Transverse colon (tissue), 4 donors: ENCODE data around the gene IDNK. TPM values are rescaled to one million over a fixed set of nuclear protein-coding genes. Genes with fewer than 3 reads are reported as not detected.

Experiments
- DNase-seq: peaks from one replicate; pipeline ENCODE4 v3.0.0-alpha.2; 2019
- H3K27ac ChIP-seq, 4 donors: fragments of 200-600 bp; sonication (generic); 2 replicates each; pipeline ENCODE4 v1.5.1; 2016 to 2018; ENCODE audit warnings: inconsistent platforms in 4 of 4
- H3K27me3 ChIP-seq: fragments of 200-600 bp; sonication (generic); 2 replicates; pipeline ENCODE4 v1.5.1; 2017; ENCODE audit warnings: inconsistent platforms
- H3K36me3 ChIP-seq, 4 donors: fragments of 200-600 bp; sonication (generic); 2 replicates each; pipeline ENCODE4 v1.5.1; 2017 to 2019; ENCODE audit warnings: inconsistent platforms in 4 of 4
- H3K4me1 ChIP-seq, 4 donors: fragments of 200-600 bp; sonication (generic); 2 replicates each; pipeline ENCODE4 v1.5.1; 2017 to 2020; ENCODE audit warnings: inconsistent platforms in 4 of 4
- H3K4me3 ChIP-seq, 4 donors: fragments of 200-600 bp; sonication (generic); 1 replicate in 1 of 4; 2 replicates in 3 of 4; pipeline versions ENCODE4 v1.5.1 to v1.6.1; 2017 to 2019; ENCODE audit warnings: inconsistent platforms in 4 of 4
- H3K9me3 ChIP-seq, 2 donors: fragments of 200-600 bp; sonication (generic); 2 replicates each; pipeline ENCODE4 v1.5.1; 2017 to 2019; ENCODE audit warnings: inconsistent platforms in 2 of 2
- EP300 ChIP-seq: sonication (generic); formaldehyde crosslinking; IDR thresholded peaks from one replicate; pipeline ENCODE4 v1.6.1; 2017; ENCODE audit warnings: antibody characterized with exemption, low read depth
- POLR2A ChIP-seq: fragments of 450-650 bp; IDR thresholded peaks from one replicate; pipeline ENCODE4 v1.6.1; 2016; ENCODE audit warnings: antibody characterized with exemption, mild to moderate bottlenecking, moderate library complexity
- POLR2AphosphoS5 ChIP-seq, 3 donors: sonication (generic); formaldehyde crosslinking; IDR thresholded peaks; one replicate each; pipeline ENCODE4 v1.6.1; 2016; ENCODE audit warnings: antibody characterized with exemption in 3 of 3
- WGBS, 2 donors: methylation state at CpG; one replicate each; pipeline ENCODE4 v1.1.5; 2018; ENCODE audit warnings: low coverage in 1 of 2; 5-methylcytosine and 5-hydroxymethylcytosine counted together
- in situ Hi-C, 4 donors: fragments of 200-750 bp; cut with MboI; loops; one replicate each; pipeline versions ENCODE4 v1.15.0 to v1.15.1; 2017; ENCODE audit warnings: low sequenced_read_pairs in 3 of 4, low pct_ligation_motif_present in 1 of 4, low pct_unique_long_range_greater_than_20kb in 1 of 4
- intact Hi-C: fragments of 100-400 bp; cut with DNase I; formaldehyde crosslinking; loops from one replicate; pipeline ENCODE4 v1.15.1; 2023; ENCODE audit warnings: low total_unique reads
- total RNA-seq, 4 donors: library from RNA; depleted of rRNA; stranded (reverse); fragments of >200 nt; gene quantifications; one replicate each; pipeline ENCODE4 v1.1.0, GENCODE V29; 2016
- TF ChIP-seq, protein P1 (sequence below), 5 experiments: fragments of 200-600 bp in 3 of 5; fragments of 450-650 bp in 2 of 5; sonication (generic) in 3 of 5; IDR thresholded peaks; 1 replicate in 2 of 5; 2 replicates in 3 of 5; pipeline ENCODE4 v1.5.1; 2016 to 2017; ENCODE audit warnings: antibody characterized with exemption in 5 of 5, inconsistent platforms in 3 of 5, mild to moderate bottlenecking in 2 of 5, moderate library complexity in 1 of 5

The IDNK gene
- total RNA-seq, 4 donors from 2014 or later: 4.6 to 18.7 TPM; not detected in 2

DNA sequence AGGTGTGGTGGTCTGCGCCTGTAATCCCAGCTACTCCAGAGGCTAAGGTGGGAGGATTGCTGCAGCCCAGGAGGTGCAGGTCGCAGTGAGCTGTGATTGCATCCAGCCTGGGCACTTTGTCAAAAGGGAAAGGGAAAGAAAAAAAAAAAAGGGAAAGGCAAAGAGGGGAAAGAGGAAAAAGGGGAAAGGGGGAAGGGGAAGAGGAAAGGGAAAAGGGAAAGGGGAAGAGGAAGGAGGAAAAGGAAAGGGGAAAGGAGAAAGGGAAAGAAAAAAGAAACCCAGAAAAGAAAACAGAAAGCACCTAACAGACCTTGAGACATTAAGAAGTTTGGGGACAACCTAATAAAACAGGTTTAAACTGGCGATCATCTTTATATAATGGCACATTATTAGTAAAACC is 40.0 kb downstream of the IDNK start:
- no peak overlapping the region for H3K27ac ChIP-seq
- DNase-seq: no peak
- peaks cover 0 to 9% (median 3%) of the 10 kb centered on the region in 4 donors for H3K4me1 ChIP-seq
- WGBS, 2 donors: 95 to 100% methylated on average over 3 of the region's 3 CpGs
- no peak overlapping the region for H3K4me3 ChIP-seq
- intact Hi-C loops: no loop called here
- in situ Hi-C loops: no loop called here
- no peaks in the 10 kb centered on the region for H3K27me3 ChIP-seq
- H3K9me3 ChIP-seq: no peaks in the 10 kb centered on the region
- peaks cover 0 to 57% (median 28%) of the 10 kb centered on the region in 4 donors for H3K36me3 ChIP-seq
- TF ChIP-seq POLR2A: no peak
- no peak for TF ChIP-seq POLR2AphosphoS5 (IDR thresholded peaks at IDR 0.05)
- TF ChIP-seq, protein P1, sequence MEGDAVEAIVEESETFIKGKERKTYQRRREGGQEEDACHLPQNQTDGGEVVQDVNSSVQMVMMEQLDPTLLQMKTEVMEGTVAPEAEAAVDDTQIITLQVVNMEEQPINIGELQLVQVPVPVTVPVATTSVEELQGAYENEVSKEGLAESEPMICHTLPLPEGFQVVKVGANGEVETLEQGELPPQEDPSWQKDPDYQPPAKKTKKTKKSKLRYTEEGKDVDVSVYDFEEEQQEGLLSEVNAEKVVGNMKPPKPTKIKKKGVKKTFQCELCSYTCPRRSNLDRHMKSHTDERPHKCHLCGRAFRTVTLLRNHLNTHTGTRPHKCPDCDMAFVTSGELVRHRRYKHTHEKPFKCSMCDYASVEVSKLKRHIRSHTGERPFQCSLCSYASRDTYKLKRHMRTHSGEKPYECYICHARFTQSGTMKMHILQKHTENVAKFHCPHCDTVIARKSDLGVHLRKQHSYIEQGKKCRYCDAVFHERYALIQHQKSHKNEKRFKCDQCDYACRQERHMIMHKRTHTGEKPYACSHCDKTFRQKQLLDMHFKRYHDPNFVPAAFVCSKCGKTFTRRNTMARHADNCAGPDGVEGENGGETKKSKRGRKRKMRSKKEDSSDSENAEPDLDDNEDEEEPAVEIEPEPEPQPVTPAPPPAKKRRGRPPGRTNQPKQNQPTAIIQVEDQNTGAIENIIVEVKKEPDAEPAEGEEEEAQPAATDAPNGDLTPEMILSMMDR (IDR thresholded peaks at IDR 0.05): no peak
- no peak for TF ChIP-seq EP300

DNA sequence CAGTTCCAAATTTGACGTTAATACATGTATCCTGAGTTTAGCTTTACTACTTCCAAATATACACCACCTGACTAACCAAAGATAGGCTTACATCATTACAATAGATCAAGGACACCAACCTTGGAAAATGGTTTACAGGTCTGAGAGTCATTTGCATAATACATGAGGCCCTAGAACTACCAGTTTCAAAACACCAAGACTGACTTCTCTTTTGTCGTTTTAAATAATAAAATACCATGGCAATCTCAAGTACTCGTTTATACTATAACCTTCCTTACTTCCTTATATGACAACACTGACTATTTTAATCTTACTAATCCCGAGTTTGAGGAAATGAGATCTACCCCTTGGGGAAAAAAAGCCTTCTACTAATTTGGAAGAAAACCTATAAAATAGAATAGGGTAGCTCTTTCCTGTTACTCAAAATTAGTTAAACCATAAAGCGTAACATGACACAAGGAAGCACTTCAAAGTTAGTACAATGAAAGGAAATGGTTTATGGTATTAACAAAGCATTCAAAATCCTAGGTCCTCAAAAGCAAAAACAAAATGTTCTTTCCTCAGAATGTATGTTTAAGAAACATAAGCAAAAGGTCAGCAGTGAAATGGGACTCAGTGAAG is 42.7 kb downstream of the IDNK start:
- H3K36me3 ChIP-seq: peaks cover 0 to 46% (median 23%) of the 10 kb centered on the region in 4 donors
- H3K9me3 ChIP-seq: no peaks in the 10 kb centered on the region
- H3K27ac ChIP-seq: peak overlapping the region in 3 of 4 donors; percentile 27 to 39 (median 31)

DNA sequence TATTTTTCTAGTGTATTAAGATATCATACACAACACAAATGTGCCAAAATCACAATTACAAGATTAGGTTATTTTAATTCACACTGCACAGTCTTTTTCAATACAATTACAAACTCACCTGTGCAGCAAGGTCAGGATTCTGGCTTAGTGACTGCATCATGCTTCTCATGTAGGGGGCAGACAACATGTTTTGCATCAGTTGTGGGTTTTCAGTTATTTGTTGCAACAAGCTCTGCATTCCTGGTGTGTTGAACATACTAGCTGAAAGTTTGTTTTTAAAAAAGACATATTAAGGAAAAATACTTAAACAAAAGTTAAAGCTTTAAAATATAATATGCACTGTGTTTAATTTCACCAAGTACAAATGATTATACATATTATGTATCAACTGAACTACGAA is 46.1 kb downstream of the IDNK start:
- DNase-seq: no peak
- Histone ChIP-seq H3K36me3 (peaks cover 0 to 28% (median 10%) of the 10 kb centered on the region in 4 donors), H3K4me3 (no peak overlapping the region), H3K27me3 (no peaks in the 10 kb centered on the region), H3K27ac (no peak overlapping the region), H3K4me1 (peaks cover 0 to 9% (median 3%) of the 10 kb centered on the region in 4 donors), H3K9me3 (no peaks in the 10 kb centered on the region)
- 70 to 94% methylated on average over 1 of the region's 1 CpG for WGBS, 2 donors
- TF ChIP-seq POLR2AphosphoS5 (IDR thresholded peaks at IDR 0.05) (no peak), POLR2A (no peak), EP300 (no peak)
- TF ChIP-seq, protein P1 (IDR thresholded peaks at IDR 0.05): no peak
- intact Hi-C loops: no loop called here
- in situ Hi-C loops: no loop called here

More for the DNA sequence above, 42.7 kb downstream of the IDNK start:
- no peaks in the 10 kb centered on the region for H3K27me3 ChIP-seq
- H3K4me3 ChIP-seq: no peak overlapping the region
- no peak for DNase-seq
- TF ChIP-seq EP300 (no peak), POLR2AphosphoS5 (IDR thresholded peaks at IDR 0.05) (no peak), POLR2A (no peak)
- TF ChIP-seq, protein P1 (IDR thresholded peaks at IDR 0.05): no peak
- peaks cover 0 to 9% (median 3%) of the 10 kb centered on the region in 4 donors for H3K4me1 ChIP-seq
- intact Hi-C loops (no loop called here), in situ Hi-C loops (no loop called here)
- 28 to 30% methylated on average over 4 to 5 of the region's 5 CpGs for WGBS, 2 donors

DNA sequence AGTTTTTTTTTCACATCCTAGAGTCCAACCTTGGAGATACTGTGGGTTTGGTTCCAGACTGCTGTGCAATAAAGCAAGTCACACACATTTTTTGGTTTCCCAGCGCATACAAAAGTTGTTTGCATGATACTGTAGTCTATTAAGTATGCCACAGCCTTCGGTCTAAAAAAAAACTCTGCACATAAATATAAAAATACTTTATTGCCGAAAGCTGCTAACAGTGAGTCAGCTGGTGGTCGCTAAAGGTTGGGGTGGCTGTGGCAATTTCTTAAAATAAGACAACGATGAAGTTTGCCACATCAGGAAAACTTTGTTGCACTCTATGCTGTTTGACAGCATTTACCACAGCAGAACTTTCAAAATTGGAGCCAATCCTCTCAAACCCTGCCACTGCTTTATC is 47.4 kb downstream of the IDNK start:
- TF ChIP-seq, protein P1 (IDR thresholded peaks at IDR 0.05): no peak
- TF ChIP-seq EP300 (no peak), POLR2AphosphoS5 (IDR thresholded peaks at IDR 0.05) (no peak), POLR2A (no peak)
- H3K4me3 ChIP-seq: no peak overlapping the region

More for the DNA sequence above, 47.4 kb downstream of the IDNK start:
- Histone ChIP-seq H3K27ac (no peak overlapping the region), H3K4me1 (peaks cover 0 to 9% (median 3%) of the 10 kb centered on the region in 4 donors), H3K27me3 (no peaks in the 10 kb centered on the region), H3K36me3 (peaks cover 0 to 20% (median 7%) of the 10 kb centered on the region in 4 donors), H3K9me3 (no peaks in the 10 kb centered on the region)
- in situ Hi-C loops: no loop called here
- DNase-seq: no peak
- intact Hi-C loops: no loop called here
- 88% methylated on average over 5 of the region's 5 CpGs for WGBS, 2 donors
